ENCODE results near the gene SMAD7. TPM values are rescaled to one million over a fixed set of nuclear protein-coding genes. Genes with fewer than 3 reads are reported as not detected.

The SMAD7 gene
- total RNA-seq, 4 donors from 2014 or later, result 19.6 to 23.9 (median 20.7) TPM

- no peak for DNase-seq (ENCODE audit: low spot score in 2 of 2)
- WGBS, 2 donors, result 89 to 93% methylated on average over 6 to 8 of the region's 8 CpGs
- H3K4me3 ChIP-seq (ENCODE audit: low read depth, poor library complexity, severe bottlenecking), result no peak overlapping the region
- TF ChIP-seq, protein P1, sequence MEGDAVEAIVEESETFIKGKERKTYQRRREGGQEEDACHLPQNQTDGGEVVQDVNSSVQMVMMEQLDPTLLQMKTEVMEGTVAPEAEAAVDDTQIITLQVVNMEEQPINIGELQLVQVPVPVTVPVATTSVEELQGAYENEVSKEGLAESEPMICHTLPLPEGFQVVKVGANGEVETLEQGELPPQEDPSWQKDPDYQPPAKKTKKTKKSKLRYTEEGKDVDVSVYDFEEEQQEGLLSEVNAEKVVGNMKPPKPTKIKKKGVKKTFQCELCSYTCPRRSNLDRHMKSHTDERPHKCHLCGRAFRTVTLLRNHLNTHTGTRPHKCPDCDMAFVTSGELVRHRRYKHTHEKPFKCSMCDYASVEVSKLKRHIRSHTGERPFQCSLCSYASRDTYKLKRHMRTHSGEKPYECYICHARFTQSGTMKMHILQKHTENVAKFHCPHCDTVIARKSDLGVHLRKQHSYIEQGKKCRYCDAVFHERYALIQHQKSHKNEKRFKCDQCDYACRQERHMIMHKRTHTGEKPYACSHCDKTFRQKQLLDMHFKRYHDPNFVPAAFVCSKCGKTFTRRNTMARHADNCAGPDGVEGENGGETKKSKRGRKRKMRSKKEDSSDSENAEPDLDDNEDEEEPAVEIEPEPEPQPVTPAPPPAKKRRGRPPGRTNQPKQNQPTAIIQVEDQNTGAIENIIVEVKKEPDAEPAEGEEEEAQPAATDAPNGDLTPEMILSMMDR (IDR thresholded peaks at IDR 0.05), result no peak
- TF ChIP-seq POLR2A (IDR thresholded peaks at IDR 0.05), result no peak
- intact Hi-C loops (cut with DNase I; ENCODE audit: low total_unique reads), result no loop called here
These were observed 41.4 kb upstream of the SMAD7 start for GRCh38 chr18:48992133-48992532.

DNA sequence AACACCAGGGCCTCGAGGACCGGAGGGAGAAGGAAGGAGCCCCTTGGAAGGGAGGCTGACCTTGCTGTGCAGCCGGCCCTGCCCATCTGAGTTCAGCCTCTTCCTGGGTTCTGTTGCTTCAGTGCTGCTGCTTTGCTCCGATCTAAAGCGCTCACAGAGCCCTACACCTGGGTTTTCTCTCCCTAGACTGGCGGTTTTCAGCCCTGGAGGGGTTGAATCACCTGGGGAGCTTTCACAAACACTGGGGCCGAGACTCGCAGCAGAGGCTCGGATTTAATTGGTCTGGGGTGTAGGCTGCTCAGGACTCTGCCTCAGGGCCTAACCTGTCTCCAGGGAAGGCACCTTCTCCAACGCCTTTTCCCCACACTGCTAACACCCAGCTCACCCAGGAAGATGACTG lies 40.9 kb upstream of the SMAD7 start:
- no peak overlapping the region for H3K4me3 ChIP-seq (ENCODE audit: low read depth, poor library complexity, severe bottlenecking)
- TF ChIP-seq, protein P1 (IDR thresholded peaks at IDR 0.05), result no peak
- no peak for TF ChIP-seq POLR2A (IDR thresholded peaks at IDR 0.05)
- WGBS, 2 donors, result 73 to 78% methylated on average over 10 of the region's 10 CpGs
- DNase-seq (ENCODE audit: low spot score in 2 of 2), result no peak
- intact Hi-C loops (cut with DNase I; ENCODE audit: low total_unique reads), result no loop called here

GRCh38 chr18:48991319-48991660 lies 40.5 kb upstream of the SMAD7 start:
- WGBS, 2 donors, result 76 to 86% methylated on average over 5 of the region's 5 CpGs
- intact Hi-C loops (cut with DNase I; ENCODE audit: low total_unique reads), result no loop called here
- TF ChIP-seq POLR2A (IDR thresholded peaks at IDR 0.05), result no peak
- TF ChIP-seq, protein P1 (IDR thresholded peaks at IDR 0.05), result no peak

DNA sequence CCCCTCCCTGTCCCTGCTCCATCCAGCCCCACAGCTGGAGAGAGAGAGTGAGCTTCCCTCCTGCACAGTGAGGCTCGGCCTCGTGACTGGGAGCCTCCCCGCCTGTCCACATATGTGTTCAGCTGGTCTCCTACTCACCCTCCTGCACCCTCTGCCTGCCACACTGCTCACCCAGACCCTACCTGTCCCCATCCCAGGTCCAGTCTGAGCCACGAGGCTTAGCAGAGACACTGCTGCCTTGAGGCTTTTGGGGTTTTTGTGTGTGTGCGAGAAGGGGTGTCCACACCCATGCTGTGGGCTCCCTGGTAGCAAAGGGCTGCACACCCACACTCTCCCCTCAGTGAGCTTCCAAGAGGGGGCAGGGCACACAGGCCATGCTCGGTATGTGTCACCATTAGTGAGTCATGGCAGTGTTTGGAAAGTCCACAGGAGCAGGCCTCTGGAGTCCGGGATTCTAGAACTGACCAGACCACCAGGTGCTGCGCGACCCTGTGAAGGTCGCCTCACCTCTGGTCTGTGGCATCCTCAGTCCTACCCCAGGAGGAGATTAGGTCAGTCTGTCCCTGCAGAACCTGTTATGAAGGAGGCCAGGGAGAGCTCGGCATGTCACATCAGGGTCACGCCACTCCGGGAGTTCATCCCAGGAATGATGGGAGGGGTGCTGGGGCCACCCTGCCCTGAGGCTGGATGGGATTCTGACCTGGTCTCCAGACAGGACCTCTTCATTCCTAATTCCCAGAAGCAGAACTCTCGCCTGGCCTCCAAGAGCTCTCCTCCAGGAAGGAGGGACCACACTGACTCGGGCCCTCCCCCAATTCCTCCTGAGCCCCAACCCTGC lies 39.9 kb upstream of the SMAD7 start:
- 75 to 82% methylated on average over 12 of the region's 15 CpGs for WGBS, 2 donors
- DNase-seq (ENCODE audit: low spot score in 2 of 2), result no peak
- intact Hi-C loops (cut with DNase I; ENCODE audit: low total_unique reads), result no loop called here
- H3K4me3 ChIP-seq (ENCODE audit: low read depth, poor library complexity, severe bottlenecking), result no peak overlapping the region
- TF ChIP-seq, protein P1 (IDR thresholded peaks at IDR 0.05), result no peak
- TF ChIP-seq POLR2A (IDR thresholded peaks at IDR 0.05), result no peak

More at GRCh38 chr18:48991319-48991660, 40.5 kb upstream of the SMAD7 start:
- H3K4me3 ChIP-seq (ENCODE audit: low read depth, poor library complexity, severe bottlenecking), result no peak overlapping the region
- DNase-seq (ENCODE audit: low spot score in 2 of 2), result no peak

GRCh38 chr18:48989304-48990303 lies 38.8 kb upstream of the SMAD7 start:
- DNase-seq (ENCODE audit: low spot score in 2 of 2), result no peak
- WGBS, 2 donors, result 86 to 91% methylated on average over 16 of the region's 16 CpGs
- TF ChIP-seq, protein P1 (IDR thresholded peaks at IDR 0.05), result no peak
- no peak for TF ChIP-seq POLR2A (IDR thresholded peaks at IDR 0.05)
- no peak overlapping the region for H3K4me3 ChIP-seq (ENCODE audit: low read depth, poor library complexity, severe bottlenecking)
- intact Hi-C loops (cut with DNase I; ENCODE audit: low total_unique reads), result no loop called here

Measured in lower leg skin (tissue), 4 donors.